GM18873 (cell line): Measurements from ENCODE around the gene SPRED2.
"Not testable (repeated sequence)": the region's sequence is repeated elsewhere in the genome, so short reads cannot be mapped to it uniquely, and the experiment has no call there.

ENCODE experiments used
- ATAC-seq: cut with Tn5 transposase; IDR thresholded peaks from one replicate; pipeline ENCODE4 v1.9.1; 2021; ENCODE audit warnings: mild to moderate bottlenecking, moderate library complexity, moderate number of reproducible peaks; ENCODE audit not compliant: unreplicated experiment, low FRiP score

Gene SPRED2

DNA sequence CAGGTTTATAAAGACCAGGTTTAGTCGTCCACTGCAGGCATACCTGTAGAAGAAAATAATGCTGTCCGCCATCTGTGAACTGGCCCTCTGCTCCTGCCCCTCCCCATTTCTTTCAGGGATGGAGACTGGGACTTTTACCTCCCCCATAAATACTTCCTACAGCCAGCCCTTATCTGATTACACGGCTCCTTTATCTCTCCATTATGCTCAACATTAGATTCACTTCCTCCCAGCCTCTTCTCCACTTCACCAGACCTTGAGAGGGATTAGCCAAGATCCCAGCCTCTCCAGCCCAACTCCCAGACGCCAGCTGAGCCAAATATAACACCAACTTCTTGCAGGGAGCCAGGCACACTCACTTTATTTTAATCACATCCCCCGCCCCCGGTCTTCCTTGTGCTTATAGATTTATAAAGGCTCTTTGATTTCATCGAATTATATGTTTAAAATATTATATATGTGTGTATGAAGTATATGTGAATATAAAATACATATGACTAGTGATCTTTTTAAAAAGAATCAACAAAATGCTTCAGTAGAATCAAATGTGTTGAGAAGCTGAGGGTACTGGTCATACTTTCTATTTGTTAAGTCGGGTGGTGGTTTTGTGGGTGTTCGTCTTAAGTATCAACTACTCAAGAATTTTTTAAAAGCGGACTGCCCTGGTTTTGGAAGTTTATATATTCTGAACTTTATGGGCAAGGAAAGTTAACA lies 81.0 kb downstream of the SPRED2 start:
- no peak for ATAC-seq

DNA sequence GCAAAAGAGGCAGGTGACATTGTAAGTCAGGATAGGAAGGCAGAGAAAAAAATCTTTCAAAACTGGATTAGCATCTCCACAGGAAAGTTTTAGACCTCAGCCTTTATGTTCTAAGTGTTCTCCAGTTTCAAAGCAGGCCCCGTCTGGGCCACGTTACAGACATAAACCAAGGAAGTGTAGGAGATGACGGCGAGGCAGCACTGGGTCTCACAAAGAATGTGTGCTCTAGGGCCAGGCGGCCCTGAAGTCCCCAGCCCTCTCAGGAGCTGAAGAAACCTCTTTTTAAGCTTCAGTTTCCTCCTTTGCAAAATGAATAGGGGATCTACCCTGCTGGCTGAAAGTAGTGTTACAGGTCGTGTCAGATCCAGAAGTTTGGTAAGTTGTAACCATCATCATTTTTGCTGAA lies 81.7 kb downstream of the SPRED2 start:
- peak; percentile 47 for ATAC-seq

DNA sequence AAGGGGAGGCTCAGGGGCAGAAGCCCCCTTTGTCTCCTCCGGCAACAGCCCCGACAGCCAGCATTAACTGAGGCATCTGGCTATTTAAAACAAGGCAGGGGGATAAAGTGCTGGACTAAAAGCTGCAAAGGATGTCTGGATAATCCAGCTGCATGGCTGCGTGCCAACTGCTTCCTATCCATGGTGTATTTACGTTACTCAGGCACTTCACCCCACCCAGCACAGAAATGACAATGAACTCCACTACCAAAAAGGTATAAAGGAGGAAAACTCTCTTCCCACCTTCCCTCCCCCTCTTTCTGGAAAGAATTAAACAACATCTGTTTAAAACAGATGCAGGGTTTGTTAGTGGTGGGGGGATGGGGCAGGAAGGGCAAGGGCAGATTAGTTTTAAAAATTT lies 82.5 kb downstream of the SPRED2 start:
- ATAC-seq = no peak

DNA sequence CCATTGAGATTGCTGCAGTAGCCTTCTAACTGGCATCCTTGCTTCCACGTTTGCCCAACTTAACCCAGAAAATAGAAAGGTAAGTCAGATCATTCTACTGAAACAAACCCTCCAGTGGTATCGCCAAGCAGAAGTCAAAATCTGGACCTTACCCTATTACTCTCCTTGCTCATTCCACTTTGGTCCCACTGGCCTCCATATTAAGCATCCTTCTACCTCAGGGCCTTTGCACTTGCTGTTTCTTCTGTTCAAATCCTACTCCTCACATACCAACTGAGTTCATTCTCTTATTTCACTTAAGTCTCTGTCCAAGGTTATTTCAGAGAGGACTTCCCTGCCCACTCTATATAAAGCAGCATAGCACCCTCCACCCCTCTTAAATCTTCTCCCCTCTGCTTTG lies 84.5 kb downstream of the SPRED2 start:
- no peak for ATAC-seq

DNA sequence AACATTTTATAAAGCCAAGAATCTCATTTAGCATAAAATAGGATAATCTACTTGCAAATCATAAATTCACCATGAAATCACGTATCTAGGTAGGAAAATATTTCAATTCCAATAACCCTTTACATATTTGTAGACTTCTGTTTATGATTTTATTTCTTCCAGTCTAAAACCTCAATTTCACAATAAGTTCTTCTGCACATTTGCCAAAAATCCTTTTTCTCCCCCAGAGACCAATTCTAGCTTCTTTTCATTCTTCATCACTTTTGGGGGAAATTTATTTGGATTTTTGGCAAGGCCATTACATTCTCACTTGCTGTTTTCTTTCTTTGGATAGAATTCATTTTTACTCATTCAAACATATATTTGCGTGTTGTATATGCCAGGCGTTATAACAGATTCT lies 86.8 kb downstream of the SPRED2 start:
- no peak for ATAC-seq

DNA sequence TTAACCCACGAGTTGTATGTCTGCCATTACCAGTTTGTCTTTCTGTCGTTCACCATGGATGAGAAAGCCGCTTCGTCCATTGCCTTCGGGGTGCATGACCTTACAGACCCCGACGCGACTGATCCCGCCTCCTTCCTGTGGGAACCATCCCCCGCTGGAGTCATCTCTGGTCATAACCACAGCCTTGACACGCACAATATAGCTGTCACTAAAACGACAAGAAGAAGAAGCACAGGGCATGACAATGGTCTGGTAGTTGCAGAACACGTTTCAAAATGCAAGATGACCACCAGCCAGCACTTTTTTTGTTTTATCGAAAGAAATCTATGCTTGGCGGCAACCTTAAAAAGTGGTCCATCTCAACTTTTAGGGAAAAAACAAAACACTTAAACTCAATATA lies 87.7 kb downstream of the SPRED2 start:
- no peak for ATAC-seq

DNA sequence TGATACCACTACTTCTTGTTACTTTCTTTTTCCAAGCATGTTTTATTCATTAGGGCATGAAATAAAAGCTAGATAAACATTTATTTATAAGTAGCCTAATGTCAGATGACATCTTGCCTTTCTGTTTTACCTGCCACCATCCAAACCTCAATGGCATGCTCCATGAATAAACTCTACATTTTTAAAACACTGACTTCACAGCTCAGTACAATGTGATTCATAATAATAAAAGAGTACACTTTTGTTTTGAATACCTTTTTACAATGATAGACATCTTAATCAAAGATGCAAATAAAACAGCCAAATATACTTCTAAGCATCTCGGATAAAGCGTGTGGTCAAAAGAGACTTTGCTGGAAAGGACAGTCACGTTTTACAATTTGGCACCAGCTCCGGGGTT lies 88.2 kb downstream of the SPRED2 start:
- ATAC-seq = no peak

DNA sequence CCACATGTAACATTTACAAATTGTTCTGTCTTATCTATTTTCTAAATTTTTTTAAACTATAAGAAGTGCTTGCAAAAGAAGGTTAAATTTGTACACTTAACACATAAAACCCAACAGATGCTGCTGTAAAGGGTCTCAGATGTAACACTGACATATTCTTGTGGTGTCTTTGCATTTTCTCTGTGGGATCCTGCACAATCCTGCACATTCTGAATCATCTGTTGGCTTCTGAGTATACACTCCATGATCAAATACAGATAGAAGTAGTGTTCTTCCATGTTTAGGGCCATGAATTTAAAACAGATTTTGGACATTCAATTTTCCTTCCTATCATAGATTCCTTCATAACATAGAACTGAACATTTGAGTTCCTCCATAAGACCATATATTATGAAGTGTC lies 89.0 kb downstream of the SPRED2 start:
- no peak for ATAC-seq

DNA sequence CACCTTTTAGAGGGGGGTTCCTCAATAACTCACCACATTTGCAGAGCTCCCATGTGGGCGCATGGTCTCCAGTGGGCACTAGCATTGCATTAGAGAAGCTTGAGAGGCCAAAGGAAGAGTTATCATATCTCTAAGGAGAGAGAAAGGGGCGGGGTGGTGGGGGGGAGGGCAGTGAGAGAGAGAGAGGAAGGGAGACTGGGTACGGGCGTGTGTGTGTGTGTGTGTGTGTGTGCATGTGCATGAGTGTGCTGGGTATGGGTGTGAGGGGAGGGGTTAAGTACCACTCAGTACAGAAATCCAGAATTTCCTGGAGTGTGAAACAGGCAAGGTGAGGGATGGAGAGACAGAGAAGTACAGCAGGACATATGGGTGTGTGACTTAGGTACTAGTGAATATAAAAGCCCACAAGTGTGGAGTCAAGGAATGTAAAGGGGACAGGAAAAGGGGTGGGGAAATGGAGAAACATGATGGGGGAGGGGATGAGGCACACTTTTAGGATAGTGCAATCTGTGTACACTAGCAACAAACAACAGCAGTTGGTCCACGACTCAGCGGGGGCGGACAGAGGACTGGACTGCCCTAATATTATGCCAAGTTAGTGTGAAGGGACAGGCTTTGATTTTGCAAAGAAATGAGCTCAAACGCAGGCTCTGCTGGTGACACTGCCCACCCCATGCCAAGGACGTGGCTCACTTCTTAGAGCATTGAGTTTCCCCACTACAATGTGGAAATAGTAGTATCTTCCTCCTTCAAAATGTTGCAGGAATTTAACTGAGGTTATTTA lies 91.3 kb downstream of the SPRED2 start:
- no peak for ATAC-seq

DNA sequence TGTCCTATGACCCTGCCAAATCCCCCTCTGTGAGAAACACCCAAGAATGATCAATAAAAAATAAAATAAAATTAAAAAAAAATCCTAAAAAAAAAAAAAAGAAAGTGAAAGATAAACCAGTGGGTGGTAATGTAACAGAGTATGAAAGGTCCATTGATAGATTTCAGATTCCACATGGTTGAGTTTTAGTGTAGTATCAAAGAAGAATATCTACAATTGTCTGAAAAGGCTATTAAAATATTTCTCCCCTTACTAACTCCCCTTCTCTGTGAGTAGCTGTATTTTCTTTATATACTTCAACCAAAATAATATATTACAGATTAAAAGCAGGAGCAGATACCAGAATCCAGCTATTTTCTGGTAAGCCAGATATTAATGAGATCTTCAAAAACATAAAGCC lies 92.8 kb downstream of the SPRED2 start:
- ATAC-seq = no peak

DNA sequence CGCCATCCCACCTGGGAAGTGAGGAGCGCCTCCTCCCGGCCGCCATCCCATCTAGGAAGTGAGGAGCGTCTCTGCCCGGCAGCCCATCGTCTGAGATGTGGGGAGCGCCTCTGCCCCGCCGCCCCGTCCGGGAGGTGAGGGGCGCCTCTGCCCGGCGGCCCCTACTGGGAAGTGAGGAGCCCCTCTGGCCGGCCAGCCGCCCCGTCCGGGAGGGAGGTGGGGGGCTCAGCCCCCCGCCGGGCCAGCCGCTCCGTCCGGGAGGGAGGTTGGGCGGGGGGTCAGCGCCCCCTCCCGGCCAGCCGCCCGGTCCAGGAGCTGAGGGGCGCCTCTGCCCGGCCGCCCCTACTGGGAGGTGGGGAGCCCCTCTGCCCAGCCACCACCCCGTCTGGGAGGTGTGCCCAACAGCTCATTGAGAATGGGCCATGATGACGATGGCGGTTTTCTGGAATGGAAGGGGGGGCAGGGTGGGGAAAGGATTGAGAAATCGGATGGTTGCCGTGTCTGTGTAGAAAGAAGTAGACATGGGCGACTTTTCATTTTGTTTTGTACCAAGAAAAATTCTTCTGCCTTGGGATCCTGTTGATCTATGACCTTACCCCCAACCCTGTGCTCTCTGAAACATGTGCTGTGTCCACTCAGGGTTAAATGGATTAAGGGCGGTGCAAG lies 93.4 kb downstream of the SPRED2 start:
- not testable (repeated sequence) for ATAC-seq

DNA sequence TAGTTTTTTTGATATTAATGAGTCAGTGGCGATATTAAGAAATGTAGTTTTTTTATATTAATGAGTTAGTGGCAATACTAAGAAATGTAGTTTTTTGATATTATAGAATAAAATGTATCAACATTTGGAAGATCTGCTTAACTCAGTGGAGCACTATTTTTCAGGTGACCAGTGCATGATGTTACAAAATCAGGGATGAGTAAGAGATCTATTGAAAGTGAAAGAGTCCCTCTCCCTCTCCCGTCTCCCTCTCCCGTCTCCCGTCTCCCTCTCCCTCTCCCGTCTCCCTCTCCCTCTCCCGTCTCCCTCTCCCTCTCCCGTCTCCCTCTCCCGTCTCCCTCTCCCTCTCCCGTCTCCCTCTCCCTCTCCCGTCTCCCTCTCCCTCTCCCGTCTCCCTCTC lies 94.5 kb downstream of the SPRED2 start:
- not testable (repeated sequence) for ATAC-seq

DNA sequence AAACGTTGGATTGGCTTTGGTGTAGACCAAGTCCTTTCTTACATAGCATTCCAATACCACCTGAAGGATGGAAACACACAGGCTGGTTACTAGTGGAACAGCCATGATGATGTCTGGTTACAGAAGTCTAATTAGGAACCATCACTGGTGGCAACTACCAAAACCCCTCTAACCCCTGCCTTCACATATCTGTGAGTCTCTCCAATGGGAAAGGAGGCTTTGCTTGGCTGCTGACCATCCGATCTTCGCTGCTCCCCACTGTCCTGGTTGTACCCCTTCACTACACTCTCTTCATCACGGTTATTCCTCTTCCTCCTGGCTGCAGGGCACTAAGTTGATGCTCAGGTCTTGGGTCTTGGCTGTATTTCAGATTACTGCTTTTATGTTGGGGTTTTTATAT lies 97.7 kb downstream of the SPRED2 start:
- no peak for ATAC-seq

DNA sequence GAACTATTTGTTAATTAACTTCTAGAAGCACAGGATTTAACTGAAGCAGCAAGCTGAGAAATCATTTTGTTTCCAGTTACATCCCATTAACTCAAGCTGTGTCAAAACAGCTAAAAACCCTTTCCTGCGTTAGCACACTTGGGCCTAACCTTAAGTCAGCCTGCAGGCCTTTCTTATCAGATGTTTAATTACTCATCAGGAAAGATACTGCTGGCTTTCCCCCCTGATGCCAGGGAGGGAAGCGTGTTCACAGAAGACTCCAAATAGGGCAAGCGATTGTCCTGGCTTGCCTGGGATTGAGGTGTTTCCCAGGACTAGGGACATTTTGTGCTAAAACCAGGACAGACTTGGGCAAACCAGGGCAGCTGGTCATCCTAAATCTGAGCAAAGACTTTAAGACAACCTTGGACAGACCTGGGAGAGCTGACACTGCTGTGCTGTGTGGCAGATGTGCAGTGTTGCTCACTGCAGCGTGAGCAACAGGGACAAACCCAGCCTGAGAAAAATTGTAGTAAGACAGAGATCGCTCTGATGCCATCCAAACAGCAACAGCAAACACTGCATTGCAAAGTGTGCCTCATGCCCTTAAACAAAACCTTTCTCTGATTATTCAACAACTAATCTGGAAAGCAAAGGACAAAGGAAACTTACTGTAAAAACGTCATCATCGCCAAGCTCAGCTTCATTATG lies 100.9 kb downstream of the SPRED2 start:
- ATAC-seq = no peak

DNA sequence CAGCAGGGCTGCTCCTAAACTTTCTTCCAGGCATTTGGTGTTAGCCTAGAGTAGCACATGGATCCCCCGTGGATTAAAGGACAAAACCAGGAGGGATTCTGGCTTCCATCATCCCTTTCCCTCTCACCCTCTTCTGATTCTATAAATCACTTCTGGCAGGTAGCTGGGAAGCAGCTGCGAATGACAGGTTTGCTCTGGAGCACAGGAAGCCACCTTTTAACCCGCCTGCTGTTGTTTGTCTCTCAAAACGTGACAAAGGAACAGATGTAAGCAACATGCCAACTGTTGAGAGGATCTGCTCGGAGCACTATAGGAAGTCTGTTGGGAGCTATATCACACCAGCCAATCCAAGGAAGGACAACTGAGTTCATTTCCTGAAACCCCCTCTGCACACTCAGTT lies 102.9 kb downstream of the SPRED2 start:
- no peak for ATAC-seq

DNA sequence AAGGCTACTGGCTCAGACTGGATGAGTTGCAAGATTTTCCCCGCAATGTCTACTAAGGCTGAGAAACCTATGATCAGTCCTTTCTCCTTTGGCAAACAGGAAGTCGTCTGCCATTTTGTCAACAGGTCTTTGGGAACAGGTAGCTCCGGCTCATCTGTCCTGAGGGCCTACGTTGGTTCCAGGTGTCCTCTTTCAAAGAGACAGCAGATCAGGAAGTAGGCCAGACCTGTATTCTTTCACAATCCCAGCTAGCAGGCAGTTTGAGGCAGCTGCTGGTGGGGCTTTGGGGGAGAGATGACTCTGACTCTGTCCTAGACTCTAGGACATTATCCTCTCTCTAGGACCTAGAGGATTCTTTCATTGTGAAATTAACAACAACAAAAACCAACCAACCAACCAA lies 106.1 kb downstream of the SPRED2 start:
- no peak for ATAC-seq

DNA sequence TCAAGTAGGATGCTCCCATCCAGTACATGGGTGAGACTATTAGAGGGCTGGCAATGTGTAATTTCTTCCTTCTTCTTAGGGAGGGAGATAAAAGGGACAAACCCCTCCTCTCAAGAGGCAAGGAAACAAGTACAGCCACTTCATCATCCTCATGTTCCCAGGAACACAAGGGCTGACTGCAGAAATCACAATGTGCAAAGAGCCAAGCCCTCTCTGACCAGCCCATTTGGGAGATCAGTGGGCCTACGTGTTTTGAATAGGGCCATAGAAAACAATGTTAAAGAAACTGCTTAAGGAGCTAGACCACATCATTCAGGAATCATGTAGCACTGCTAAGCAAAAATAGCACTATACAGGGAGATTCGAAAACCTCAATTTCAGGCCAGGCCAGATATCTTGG lies 107.3 kb downstream of the SPRED2 start:
- ATAC-seq = no peak

DNA sequence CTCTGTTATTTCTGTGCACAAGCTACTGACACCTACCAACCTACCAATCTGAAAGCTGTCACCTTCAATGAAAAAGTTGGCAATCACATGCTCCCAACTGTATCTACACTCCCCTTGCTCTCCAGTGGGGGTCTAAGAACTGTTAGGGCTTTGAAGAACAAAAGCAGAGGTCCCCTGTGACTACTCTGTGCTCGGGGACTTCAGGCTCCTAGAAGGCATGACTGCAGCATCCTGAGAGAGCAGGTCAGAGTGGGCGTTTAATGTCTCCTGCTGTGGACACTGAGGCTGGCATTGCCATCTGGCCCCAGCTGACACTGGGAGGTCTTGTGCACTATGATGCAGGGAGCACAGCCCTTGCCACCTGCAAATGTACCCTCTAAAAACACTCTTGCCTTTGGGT lies 111.5 kb downstream of the SPRED2 start:
- no peak for ATAC-seq

DNA sequence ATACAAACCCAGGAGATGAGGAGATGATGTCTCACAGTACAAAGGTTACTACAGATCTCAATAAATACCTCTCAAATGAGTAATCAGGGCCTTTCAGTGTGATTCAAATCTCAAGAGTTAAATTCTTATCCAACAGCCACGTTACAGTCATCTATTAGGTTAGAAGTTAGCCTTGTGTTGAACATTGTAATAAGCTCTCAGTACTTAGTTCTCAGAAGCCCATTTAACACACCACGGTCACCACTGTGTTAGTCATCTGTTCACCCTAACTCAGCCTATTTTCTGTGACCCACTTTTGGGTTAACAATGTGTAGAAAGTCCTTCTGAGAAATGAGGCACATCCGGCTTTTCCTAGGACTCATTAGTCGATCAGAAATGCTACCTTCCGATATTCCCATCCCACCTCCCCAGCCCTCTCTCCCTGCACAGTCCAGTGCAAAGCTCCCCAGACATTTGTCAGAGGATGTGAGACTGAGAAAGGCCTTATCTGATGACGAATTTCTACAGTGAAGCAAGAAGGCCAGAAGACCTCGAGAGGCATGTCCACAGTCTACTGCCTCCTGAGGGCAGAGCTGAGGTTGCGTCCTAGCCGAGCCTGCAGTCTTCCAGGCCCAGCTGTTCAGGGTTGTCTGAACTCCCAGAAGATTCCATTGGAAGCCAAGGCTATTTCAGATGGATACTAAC lies 112.2 kb downstream of the SPRED2 start:
- ATAC-seq = peak; percentile 71

DNA sequence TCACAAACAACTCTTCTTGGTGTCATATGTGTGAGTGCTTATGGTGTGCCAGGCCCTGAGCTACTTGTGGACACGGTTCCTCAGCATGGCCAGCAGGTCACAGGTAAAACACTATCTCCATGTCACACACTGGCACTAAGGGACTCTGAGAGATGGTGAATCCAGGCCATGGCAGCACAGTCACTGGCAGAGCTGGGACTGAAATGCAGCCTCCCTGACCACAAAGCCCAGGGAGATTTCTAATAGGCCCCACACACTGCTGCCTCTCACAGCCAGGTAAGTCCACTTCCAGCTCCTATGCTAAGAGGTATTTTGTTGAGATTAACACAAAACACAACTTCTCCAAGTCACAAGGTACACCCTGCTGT lies 112.7 kb downstream of the SPRED2 start:
- no peak for ATAC-seq
